Esophagus muscularis mucosa (tissue), 4 donors: ENCODE data around the gene NCL.

Source experiments
- CTCF ChIP-seq, 3 experiments: fragments of 200-600 bp in 2 of 3; fragments of 450-650 bp in 1 of 3; sonication (generic) in 2 of 3; IDR thresholded peaks; one replicate each; pipeline ENCODE4 v1.5.1; 2017 to 2019; ENCODE audit warnings: antibody characterized with exemption in 3 of 3, mild to moderate bottlenecking in 2 of 3, moderate library complexity in 1 of 3
- EP300 ChIP-seq: sonication (generic); formaldehyde crosslinking; IDR thresholded peaks from one replicate; pipeline ENCODE4 v1.6.1; 2017; ENCODE audit warnings: antibody characterized with exemption
- POLR2A ChIP-seq: fragments of 450-650 bp; IDR thresholded peaks from one replicate; pipeline ENCODE4 v1.6.1; 2017; ENCODE audit warnings: antibody characterized with exemption, moderate library complexity, mild to moderate bottlenecking, low read depth

GRCh38 chr2:231411237-231411636, 53.0 kb downstream of the NCL start:
- TF ChIP-seq CTCF (IDR thresholded peaks at IDR 0.05) (no peak), POLR2A (no peak), EP300 (no peak)
